IPS-18a (cell line): Measurements from ENCODE around the gene EWSR1.
"Not testable (repeated sequence)": the region's sequence is repeated elsewhere in the genome, so short reads cannot be mapped to it uniquely, and the experiment has no call there.

Experiments
- H3K27ac ChIP-seq: one replicate; pipeline ENCODE4 v1.5.1; 2013; ENCODE audit warnings: low read length
- H3K27me3 ChIP-seq: one replicate; pipeline ENCODE4 v1.6.1; 2013; ENCODE audit warnings: mild to moderate bottlenecking, low read length; ENCODE audit not compliant: control insufficient read depth, insufficient read depth
- H3K36me3 ChIP-seq: one replicate; pipeline ENCODE4 v1.6.1; 2013; ENCODE audit warnings: low read depth, low read length; ENCODE audit not compliant: control insufficient read depth
- H3K4me1 ChIP-seq: one replicate; pipeline ENCODE4 v1.6.1; 2013; ENCODE audit warnings: low read depth, low read length; ENCODE audit not compliant: control insufficient read depth
- H3K4me3 ChIP-seq: one replicate; pipeline ENCODE4 v1.5.1; 2013; ENCODE audit warnings: low read length
- H3K9ac ChIP-seq: one replicate; pipeline ENCODE4 v1.6.1; 2013; ENCODE audit warnings: mild to moderate bottlenecking, low read length, moderate library complexity
- H3K9me3 ChIP-seq: one replicate; pipeline ENCODE4 v1.6.1; 2013; ENCODE audit warnings: low read depth, low read length; ENCODE audit not compliant: control insufficient read depth

Gene EWSR1

GRCh38 chr22:29340566-29340965, 72.5 kb downstream of the EWSR1 start:
- H3K9me3 ChIP-seq, result no peaks in the 10 kb centered on the region
- H3K4me1 ChIP-seq, result no peaks in the 10 kb centered on the region
- peaks cover 45% of the 10 kb centered on the region for H3K36me3 ChIP-seq
- no peak overlapping the region for H3K27ac ChIP-seq
- H3K27me3 ChIP-seq, result no peaks in the 10 kb centered on the region
- no peak overlapping the region for H3K4me3 ChIP-seq
- H3K9ac ChIP-seq, result no peak overlapping the region

GRCh38 chr22:29341056-29341848, 73.2 kb downstream of the EWSR1 start:
- Histone ChIP-seq H3K4me1 (no peaks in the 10 kb centered on the region), H3K9me3 (no peaks in the 10 kb centered on the region), H3K4me3 (no peak overlapping the region), H3K27me3 (no peaks in the 10 kb centered on the region), H3K27ac (no peak overlapping the region), H3K9ac (no peak overlapping the region), H3K36me3 (peaks cover 50% of the 10 kb centered on the region)

DNA sequence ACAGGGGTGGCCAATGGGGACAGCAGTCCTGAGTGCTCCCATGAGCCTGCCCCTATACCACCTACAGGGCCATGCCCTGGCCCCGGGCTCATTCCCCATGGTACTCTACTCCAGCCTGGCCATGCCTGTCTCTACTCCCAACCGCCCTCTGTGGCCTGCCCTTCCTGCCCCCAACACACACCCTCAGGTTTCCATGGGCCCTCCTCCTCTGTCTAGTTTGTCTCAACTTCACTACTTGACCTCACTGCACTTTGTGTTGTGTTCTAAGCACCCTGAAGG, 73.7 kb downstream of the EWSR1 start:
- Histone ChIP-seq H3K4me3 (no peak overlapping the region), H3K27ac (no peak overlapping the region), H3K9ac (no peak overlapping the region), H3K27me3 (no peaks in the 10 kb centered on the region), H3K36me3 (peaks cover 54% of the 10 kb centered on the region), H3K4me1 (no peaks in the 10 kb centered on the region), H3K9me3 (no peaks in the 10 kb centered on the region)

GRCh38 chr22:29342177-29342576, 74.1 kb downstream of the EWSR1 start:
- Histone ChIP-seq H3K9me3 (no peaks in the 10 kb centered on the region), H3K4me1 (no peaks in the 10 kb centered on the region), H3K4me3 (no peak overlapping the region), H3K27ac (no peak overlapping the region), H3K9ac (no peak overlapping the region), H3K27me3 (no peaks in the 10 kb centered on the region), H3K36me3 (peaks cover 53% of the 10 kb centered on the region)

- Histone ChIP-seq H3K9me3 (no peaks in the 10 kb centered on the region), H3K27me3 (no peaks in the 10 kb centered on the region), H3K27ac (no peak overlapping the region), H3K36me3 (peaks cover 54% of the 10 kb centered on the region), H3K9ac (no peak overlapping the region), H3K4me1 (no peaks in the 10 kb centered on the region), H3K4me3 (no peak overlapping the region)
Measured at GRCh38 chr22:29342577-29343312, 74.7 kb downstream of the EWSR1 start.

GRCh38 chr22:29343313-29343805, 75.3 kb downstream of the EWSR1 start:
- Histone ChIP-seq H3K27ac (no peak overlapping the region), H3K9ac (no peak overlapping the region), H3K4me1 (no peaks in the 10 kb centered on the region), H3K9me3 (no peaks in the 10 kb centered on the region), H3K4me3 (no peak overlapping the region), H3K36me3 (peaks cover 53% of the 10 kb centered on the region), H3K27me3 (no peaks in the 10 kb centered on the region)

DNA sequence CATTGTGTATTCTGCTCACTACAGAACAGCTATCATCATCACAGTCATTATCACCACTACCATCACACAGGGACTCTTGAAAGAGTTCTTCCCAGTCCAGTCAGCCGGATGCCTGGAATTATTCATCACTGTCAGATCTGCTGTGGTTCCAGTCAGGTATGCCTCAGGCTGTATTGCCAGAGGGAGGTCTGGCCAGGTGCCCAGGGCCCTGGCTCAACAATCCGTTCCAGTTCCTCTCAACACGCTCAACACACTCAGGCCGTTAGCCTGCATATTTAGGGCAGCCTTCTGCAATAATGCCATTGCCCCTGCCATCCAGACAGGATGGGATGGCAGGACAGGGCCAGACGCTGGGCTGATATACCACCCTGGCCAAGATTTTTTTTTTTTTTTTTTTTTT, 76.1 kb downstream of the EWSR1 start:
- Histone ChIP-seq H3K27me3 (no peaks in the 10 kb centered on the region), H3K4me3 (no peak overlapping the region), H3K36me3 (peaks cover 54% of the 10 kb centered on the region), H3K9ac (no peak overlapping the region), H3K9me3 (no peaks in the 10 kb centered on the region), H3K4me1 (no peaks in the 10 kb centered on the region), H3K27ac (no peak overlapping the region)

GRCh38 chr22:29344889-29345288, 76.8 kb downstream of the EWSR1 start:
- H3K27ac ChIP-seq, H3K9ac ChIP-seq, H3K27me3 ChIP-seq, H3K9me3 ChIP-seq, H3K4me3 ChIP-seq, H3K4me1 ChIP-seq: not testable (repeated sequence)
- peaks cover 58% of the 10 kb centered on the region for H3K36me3 ChIP-seq

- H3K9me3 ChIP-seq, result no peaks in the 10 kb centered on the region
- H3K4me3 ChIP-seq, result no peak overlapping the region
- H3K9ac ChIP-seq, result no peak overlapping the region
- H3K36me3 ChIP-seq, result peaks cover 57% of the 10 kb centered on the region
- no peaks in the 10 kb centered on the region for H3K27me3 ChIP-seq
- H3K27ac ChIP-seq, result no peak overlapping the region
- no peaks in the 10 kb centered on the region for H3K4me1 ChIP-seq
Measured at GRCh38 chr22:29345932-29346331, 77.9 kb downstream of the EWSR1 start.

- Histone ChIP-seq H3K27me3 (no peaks in the 10 kb centered on the region), H3K9me3 (no peaks in the 10 kb centered on the region), H3K9ac (no peak overlapping the region), H3K27ac (no peak overlapping the region), H3K36me3 (peaks cover 57% of the 10 kb centered on the region), H3K4me1 (no peaks in the 10 kb centered on the region), H3K4me3 (no peak overlapping the region)
Measured at GRCh38 chr22:29346659-29347058, 78.6 kb downstream of the EWSR1 start.

- H3K27ac ChIP-seq, result no peak overlapping the region
- no peaks in the 10 kb centered on the region for H3K9me3 ChIP-seq
- no peak overlapping the region for H3K4me3 ChIP-seq
- H3K36me3 ChIP-seq, result peaks cover 61% of the 10 kb centered on the region
- no peaks in the 10 kb centered on the region for H3K27me3 ChIP-seq
- H3K9ac ChIP-seq, result no peak overlapping the region
- H3K4me1 ChIP-seq, result no peaks in the 10 kb centered on the region
Measured at GRCh38 chr22:29348041-29348440, 80.0 kb downstream of the EWSR1 start.

GRCh38 chr22:29348956-29349355, 80.9 kb downstream of the EWSR1 start:
- Histone ChIP-seq H3K27ac (no peak overlapping the region), H3K9me3 (no peaks in the 10 kb centered on the region), H3K4me1 (no peaks in the 10 kb centered on the region), H3K27me3 (no peaks in the 10 kb centered on the region), H3K4me3 (no peak overlapping the region), H3K36me3 (peaks cover 65% of the 10 kb centered on the region), H3K9ac (no peak overlapping the region)
